GM08714 (cell line): ENCODE data around the gene SLK.

Source experiments
- H3K4me3 ChIP-seq: fragments of 200-500 bp; sonication (Bioruptor generic); 2 replicates; pipeline ENCODE4 v1.5.1; 2014; ENCODE audit warnings: mild to moderate bottlenecking, low read length, inconsistent platforms
- ZNF274 ChIP-seq: IDR thresholded peaks from 2 replicates; pipeline ENCODE4 v1.6.1; 2012; ENCODE audit warnings: mild to moderate bottlenecking, low read depth, low read length

Gene SLK

GRCh38 chr10:103967448-103968071, 620 bp downstream of the SLK start:
- TF ChIP-seq ZNF274: no peak

GRCh38 chr10:103968441-103969391, 1.8 kb downstream of the SLK start:
- H3K4me3 ChIP-seq: peak overlapping the region; percentile 96
- TF ChIP-seq ZNF274: no peak

More at GRCh38 chr10:103967448-103968071, 620 bp downstream of the SLK start:
- H3K4me3 ChIP-seq: peak overlapping the region; percentile 96

- no peak for TF ChIP-seq ZNF274
- H3K4me3 ChIP-seq: peak overlapping the region; percentile 96
Measured at GRCh38 chr10:103969436-103969835, 2.5 kb downstream of the SLK start.

GRCh38 chr10:103969857-103970627, 3.1 kb downstream of the SLK start:
- TF ChIP-seq ZNF274: no peak
- peak overlapping the region; percentile 96 for H3K4me3 ChIP-seq

GRCh38 chr10:103975169-103975568, 8.2 kb downstream of the SLK start:
- no peak overlapping the region for H3K4me3 ChIP-seq
- no peak for TF ChIP-seq ZNF274

GRCh38 chr10:103977204-103977603, 10.3 kb downstream of the SLK start:
- H3K4me3 ChIP-seq: no peak overlapping the region
- no peak for TF ChIP-seq ZNF274

- H3K4me3 ChIP-seq: no peak overlapping the region
- no peak for TF ChIP-seq ZNF274
Measured at GRCh38 chr10:103979530-103979929, 12.6 kb downstream of the SLK start.

- TF ChIP-seq ZNF274: no peak
- no peak overlapping the region for H3K4me3 ChIP-seq
Measured at GRCh38 chr10:103980288-103980906, 13.5 kb downstream of the SLK start.

- no peak for TF ChIP-seq ZNF274
- H3K4me3 ChIP-seq: peak overlapping the region; percentile 43; the same call in 1 of the 2 replicates
Measured at GRCh38 chr10:103982639-103983038, 15.7 kb downstream of the SLK start.

GRCh38 chr10:103983367-103983911, 16.5 kb downstream of the SLK start:
- no peak for TF ChIP-seq ZNF274
- H3K4me3 ChIP-seq: peak overlapping the region; percentile 41; the same call in 1 of the 2 replicates

GRCh38 chr10:103985726-103986125, 18.8 kb downstream of the SLK start:
- TF ChIP-seq ZNF274: no peak
- H3K4me3 ChIP-seq: no peak overlapping the region

- H3K4me3 ChIP-seq: no peak overlapping the region
- no peak for TF ChIP-seq ZNF274
Measured at GRCh38 chr10:103986360-103986759, 19.4 kb downstream of the SLK start.

- no peak for TF ChIP-seq ZNF274
- no peak overlapping the region for H3K4me3 ChIP-seq
Measured at GRCh38 chr10:103990121-103990520, 23.2 kb downstream of the SLK start.
